ENCODE measurements around the gene NEK10.

The NEK10 gene

GRCh38 chr3:27216955-27217552 lies 152.1 kb downstream of the NEK10 start:
- H3K9ac ChIP-seq (ENCODE audit: low read length) = no peak overlapping the region

DNA sequence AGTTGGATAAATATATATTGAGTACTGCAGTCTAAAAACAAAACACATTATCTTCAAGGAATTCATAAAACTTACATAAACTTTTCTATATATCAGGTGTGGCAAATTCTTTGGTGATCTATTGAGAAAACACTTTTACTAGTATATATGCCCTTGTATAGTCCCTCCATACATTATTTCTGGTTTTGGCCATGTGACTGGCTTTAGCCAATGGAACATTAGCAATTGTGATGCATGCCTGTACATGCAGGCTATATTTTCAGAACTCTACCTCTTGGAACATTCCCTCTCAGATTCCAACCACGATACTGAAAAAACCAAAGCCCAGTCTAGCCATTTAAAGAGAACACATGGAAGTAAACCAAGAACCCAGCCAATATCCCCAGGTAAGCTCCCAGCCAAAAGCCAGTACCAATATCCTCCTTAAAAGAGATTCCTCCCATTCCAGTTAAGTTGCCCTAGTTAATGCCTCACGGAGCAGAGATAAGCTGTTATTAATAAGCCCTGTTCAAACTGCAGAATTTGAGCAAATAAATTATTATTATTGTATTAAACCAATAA lies 152.8 kb downstream of the NEK10 start:
- Histone ChIP-seq H3K27ac (ENCODE audit: low read length) (no peak overlapping the region), H3K4me2 (ENCODE audit: low read depth, low read length) (no peak overlapping the region)
- DNase-seq = no peak

More at GRCh38 chr3:27216955-27217552, 152.1 kb downstream of the NEK10 start:
- Histone ChIP-seq H3K4me1 (ENCODE audit: low read length) (no peaks in the 10 kb centered on the region), H3K4me3 (ENCODE audit: low read length) (no peak overlapping the region), H4K20me1 (ENCODE audit: insufficient read depth, low read length) (no peaks in the 10 kb centered on the region), H3K27me3 (replicated peaks; ENCODE audit: insufficient read depth, low read length) (no peaks in the 10 kb centered on the region), H3K4me2 (ENCODE audit: low read depth, low read length) (no peak overlapping the region), H3K9me3 (replicated peaks; ENCODE audit: insufficient read depth, low read length) (no peaks in the 10 kb centered on the region), H3K79me2 (ENCODE audit: low read length) (no peaks in the 10 kb centered on the region), H2AFZ (ENCODE audit: low read length) (no peak overlapping the region), H3F3A (ENCODE audit: insufficient read depth, low read length) (no peaks in the 10 kb centered on the region), H3K9me2 (replicated peaks; ENCODE audit: insufficient read depth, low read length) (no peaks in the 10 kb centered on the region), H3K36me3 (replicated peaks; ENCODE audit: insufficient read depth, low read length) (no peaks in the 10 kb centered on the region), H3K27ac (ENCODE audit: low read length) (no peak overlapping the region)
- TF ChIP-seq CTCF (IDR thresholded peaks at IDR 0.05; ENCODE audit: low read length) (no peak), EZH2 (optimal IDR thresholded peaks at IDR 0.05; ENCODE audit: low read depth, low read length) (no peak), EZH2phosphoT487 (IDR thresholded peaks at IDR 0.05; ENCODE audit: low read length) (no peak)
- DNase-seq = no peak

DNA sequence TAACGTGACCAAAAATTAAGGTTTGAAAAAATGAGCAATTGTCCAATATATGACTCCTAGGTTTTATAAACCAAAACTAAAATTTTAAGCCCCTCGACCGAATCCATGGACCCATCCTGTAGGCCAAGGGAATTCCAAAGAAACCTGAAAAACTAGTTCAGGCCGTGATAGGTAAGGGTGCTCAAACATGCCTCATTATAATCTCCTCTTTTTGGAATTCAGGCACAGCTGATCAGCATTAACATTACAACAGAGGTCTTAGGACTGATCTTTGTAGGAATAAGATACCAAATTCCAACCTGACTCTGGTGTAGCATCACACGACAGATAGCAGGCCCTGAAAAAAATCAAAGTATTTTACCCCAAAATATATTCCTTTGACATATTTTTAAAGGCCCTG lies 155.7 kb downstream of the NEK10 start:
- 0 out of 2 replicates have a peak, but pooled peaks cover 2% of the 10 kb centered on the region for H3F3A ChIP-seq (ENCODE audit: insufficient read depth, low read length)
- H3K9ac ChIP-seq (ENCODE audit: low read length) = no peak overlapping the region
- H3K4me3 ChIP-seq (ENCODE audit: low read length) = no peak overlapping the region
- H3K27ac ChIP-seq (ENCODE audit: low read length) = no peak overlapping the region
- H3K36me3 ChIP-seq (replicated peaks; ENCODE audit: insufficient read depth, low read length) = no peaks in the 10 kb centered on the region
- no peaks in the 10 kb centered on the region for H3K79me2 ChIP-seq (ENCODE audit: low read length)
- no peaks in the 10 kb centered on the region for H3K9me2 ChIP-seq (replicated peaks; ENCODE audit: insufficient read depth, low read length)
- peaks cover 18% of the 10 kb centered on the region for H3K4me1 ChIP-seq (ENCODE audit: low read length)
- no peaks in the 10 kb centered on the region for H3K9me3 ChIP-seq (replicated peaks; ENCODE audit: insufficient read depth, low read length)
- no peaks in the 10 kb centered on the region for H3K27me3 ChIP-seq (replicated peaks; ENCODE audit: insufficient read depth, low read length)
- no peak for TF ChIP-seq EZH2phosphoT487 (IDR thresholded peaks at IDR 0.05; ENCODE audit: low read length)
- TF ChIP-seq EZH2 (optimal IDR thresholded peaks at IDR 0.05; ENCODE audit: low read depth, low read length) = no peak
- no peak for TF ChIP-seq CTCF (IDR thresholded peaks at IDR 0.05; ENCODE audit: low read length)
- no peak for DNase-seq
- H2AFZ ChIP-seq (ENCODE audit: low read length) = no peak overlapping the region
- no peak overlapping the region for H3K4me2 ChIP-seq (ENCODE audit: low read depth, low read length)
- H4K20me1 ChIP-seq (ENCODE audit: insufficient read depth, low read length) = no peaks in the 10 kb centered on the region

More for the DNA sequence above, 152.8 kb downstream of the NEK10 start:
- H3K79me2 ChIP-seq (ENCODE audit: low read length) = no peaks in the 10 kb centered on the region
- H3K4me1 ChIP-seq (ENCODE audit: low read length) = no peaks in the 10 kb centered on the region
- H3K36me3 ChIP-seq (replicated peaks; ENCODE audit: insufficient read depth, low read length) = no peaks in the 10 kb centered on the region
- H3K9me3 ChIP-seq (replicated peaks; ENCODE audit: insufficient read depth, low read length) = no peaks in the 10 kb centered on the region
- H3K27me3 ChIP-seq (replicated peaks; ENCODE audit: insufficient read depth, low read length) = no peaks in the 10 kb centered on the region
- H3F3A ChIP-seq (ENCODE audit: insufficient read depth, low read length) = no peaks in the 10 kb centered on the region
- H3K4me3 ChIP-seq (ENCODE audit: low read length) = no peak overlapping the region
- H4K20me1 ChIP-seq (ENCODE audit: insufficient read depth, low read length) = no peaks in the 10 kb centered on the region
- TF ChIP-seq CTCF (IDR thresholded peaks at IDR 0.05; ENCODE audit: low read length) (no peak), EZH2 (optimal IDR thresholded peaks at IDR 0.05; ENCODE audit: low read depth, low read length) (no peak), EZH2phosphoT487 (IDR thresholded peaks at IDR 0.05; ENCODE audit: low read length) (no peak)
- no peak overlapping the region for H3K9ac ChIP-seq (ENCODE audit: low read length)
- no peak overlapping the region for H2AFZ ChIP-seq (ENCODE audit: low read length)
- no peaks in the 10 kb centered on the region for H3K9me2 ChIP-seq (replicated peaks; ENCODE audit: insufficient read depth, low read length)

Measured in MM.1S (cell line).